ENCODE measurements around the gene GDF10. TPM values are rescaled to one million over a fixed set of nuclear protein-coding genes. Genes with fewer than 3 reads are reported as not detected.

GDF10 gene
- total and polyA plus RNA-seq, 9 of the 15 experiments (the other 6 are each of a cell fraction or from before 2014, with no cell fraction given): 0.03 to 0.20 (median 0.11) TPM; not detected in 6

GRCh38 chr10:47362199-47362598 is 62.2 kb downstream of the GDF10 start (continued):
- TF ChIP-seq, protein P1, sequence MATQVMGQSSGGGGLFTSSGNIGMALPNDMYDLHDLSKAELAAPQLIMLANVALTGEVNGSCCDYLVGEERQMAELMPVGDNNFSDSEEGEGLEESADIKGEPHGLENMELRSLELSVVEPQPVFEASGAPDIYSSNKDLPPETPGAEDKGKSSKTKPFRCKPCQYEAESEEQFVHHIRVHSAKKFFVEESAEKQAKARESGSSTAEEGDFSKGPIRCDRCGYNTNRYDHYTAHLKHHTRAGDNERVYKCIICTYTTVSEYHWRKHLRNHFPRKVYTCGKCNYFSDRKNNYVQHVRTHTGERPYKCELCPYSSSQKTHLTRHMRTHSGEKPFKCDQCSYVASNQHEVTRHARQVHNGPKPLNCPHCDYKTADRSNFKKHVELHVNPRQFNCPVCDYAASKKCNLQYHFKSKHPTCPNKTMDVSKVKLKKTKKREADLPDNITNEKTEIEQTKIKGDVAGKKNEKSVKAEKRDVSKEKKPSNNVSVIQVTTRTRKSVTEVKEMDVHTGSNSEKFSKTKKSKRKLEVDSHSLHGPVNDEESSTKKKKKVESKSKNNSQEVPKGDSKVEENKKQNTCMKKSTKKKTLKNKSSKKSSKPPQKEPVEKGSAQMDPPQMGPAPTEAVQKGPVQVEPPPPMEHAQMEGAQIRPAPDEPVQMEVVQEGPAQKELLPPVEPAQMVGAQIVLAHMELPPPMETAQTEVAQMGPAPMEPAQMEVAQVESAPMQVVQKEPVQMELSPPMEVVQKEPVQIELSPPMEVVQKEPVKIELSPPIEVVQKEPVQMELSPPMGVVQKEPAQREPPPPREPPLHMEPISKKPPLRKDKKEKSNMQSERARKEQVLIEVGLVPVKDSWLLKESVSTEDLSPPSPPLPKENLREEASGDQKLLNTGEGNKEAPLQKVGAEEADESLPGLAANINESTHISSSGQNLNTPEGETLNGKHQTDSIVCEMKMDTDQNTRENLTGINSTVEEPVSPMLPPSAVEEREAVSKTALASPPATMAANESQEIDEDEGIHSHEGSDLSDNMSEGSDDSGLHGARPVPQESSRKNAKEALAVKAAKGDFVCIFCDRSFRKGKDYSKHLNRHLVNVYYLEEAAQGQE (IDR thresholded peaks at IDR 0.05; ENCODE audit: borderline replicate concordance): no peak
- TF ChIP-seq, protein P1 (CRISPR knock-in tag; IDR thresholded peaks at IDR 0.05; ENCODE audit: low read depth): no peak
- no peak for TF ChIP-seq WHSC1 (IDR thresholded peaks at IDR 0.05; ENCODE audit: low read length)
- no peak for TF ChIP-seq ETV1 (tag; conservative IDR thresholded peaks at IDR 0.05; ENCODE audit: low read depth)
- no peak for TF ChIP-seq NONO (IDR thresholded peaks at IDR 0.05; ENCODE audit: low read depth in 2 of 2, low read length in 1 of 2)
- TF ChIP-seq ZNF217 (CRISPR knock-in tag; IDR thresholded peaks at IDR 0.05): no peak
- TF ChIP-seq RBM34 (IDR thresholded peaks at IDR 0.05; ENCODE audit: borderline replicate concordance, insufficient read depth, low read length): no peak
- no peak for TF ChIP-seq CREB5 (CRISPR knock-in tag; IDR thresholded peaks at IDR 0.05)

Other genes starting within 250 kb of the GDF10 start
- 0.54 and 0.69 TPM in 2 replicates for gene GDF2, start 22.3 kb downstream of the GDF10 start, total RNA-seq (2014; rRNA removed)
- gene GDF2, start 22.3 kb downstream of the GDF10 start, total RNA-seq (2014; rRNA removed; fragmentation: Illumina TruSeq; extraction: Trizol): 0.18 and 0.22 TPM in 2 replicates
- gene GDF2, start 22.3 kb downstream of the GDF10 start, total RNA-seq (2015; rRNA removed; fragmentation: Illumina TruSeq; extraction: Trizol): 0.57 and 0.58 TPM in 2 replicates
- gene GDF2, start 22.3 kb downstream of the GDF10 start, total RNA-seq (2021): 0.11 and 0.27 TPM in 2 replicates
- 0.08 TPM in 1 of 2 replicates, not detected in the other for gene GDF2, start 22.3 kb downstream of the GDF10 start, polyA plus RNA-seq (2011; rRNA removed)
- gene GDF2, start 22.3 kb downstream of the GDF10 start, polyA plus RNA-seq (2014; fragmentation: Illumina TruSeq; extraction: Trizol): 0.48 TPM in 2 replicates
- gene GDF2, start 22.3 kb downstream of the GDF10 start, polyA plus RNA-seq (2014; fragmentation: Nextera tagmentation; extraction: Ambion mirVana): not detected
- gene GDF2, start 22.3 kb downstream of the GDF10 start, polyA plus RNA-seq (2014; rRNA removed): 0.27 and 0.54 TPM in 2 replicates
- gene RBP3, start 48.2 kb downstream of the GDF10 start, total RNA-seq (2014; rRNA removed): not detected in 2 replicates
- not detected in 2 replicates for gene RBP3, start 48.2 kb downstream of the GDF10 start, total RNA-seq (2014; rRNA removed; fragmentation: Illumina TruSeq; extraction: Trizol)
- gene RBP3, start 48.2 kb downstream of the GDF10 start, total RNA-seq (2015; rRNA removed; fragmentation: Illumina TruSeq; extraction: Trizol): not detected in 2 replicates
- not detected in 2 replicates for gene RBP3, start 48.2 kb downstream of the GDF10 start, total RNA-seq (2021)
- gene RBP3, start 48.2 kb downstream of the GDF10 start, polyA plus RNA-seq (2011; rRNA removed): not detected in 2 replicates
- gene RBP3, start 48.2 kb downstream of the GDF10 start, polyA plus RNA-seq (2014; fragmentation: Illumina TruSeq; extraction: Trizol): not detected in 2 replicates
- not detected for gene RBP3, start 48.2 kb downstream of the GDF10 start, polyA plus RNA-seq (2014; fragmentation: Nextera tagmentation; extraction: Ambion mirVana)
- gene RBP3, start 48.2 kb downstream of the GDF10 start, polyA plus RNA-seq (2014; rRNA removed): not detected in 2 replicates
- not detected in 2 replicates for gene ZNF488, start 84.1 kb downstream of the GDF10 start, total RNA-seq (2014; rRNA removed)
- gene ZNF488, start 84.1 kb downstream of the GDF10 start, total RNA-seq (2014; rRNA removed; fragmentation: Illumina TruSeq; extraction: Trizol): not detected in 2 replicates
- 0.04 TPM in 1 of 2 replicates, not detected in the other for gene ZNF488, start 84.1 kb downstream of the GDF10 start, total RNA-seq (2015; rRNA removed; fragmentation: Illumina TruSeq; extraction: Trizol)
- 0.07 and 0.11 TPM in 2 replicates for gene ZNF488, start 84.1 kb downstream of the GDF10 start, total RNA-seq (2021)
- 0.04 and 0.08 TPM in 2 replicates for gene ZNF488, start 84.1 kb downstream of the GDF10 start, polyA plus RNA-seq (2011; rRNA removed)
- gene ZNF488, start 84.1 kb downstream of the GDF10 start, polyA plus RNA-seq (2014; fragmentation: Illumina TruSeq; extraction: Trizol): 0.09 TPM in 1 of 2 replicates, not detected in the other
- gene ZNF488, start 84.1 kb downstream of the GDF10 start, polyA plus RNA-seq (2014; fragmentation: Nextera tagmentation; extraction: Ambion mirVana): under 1 TPM in 1 of 2 experiments, not detected in 1; 0.03 TPM
- gene ZNF488, start 84.1 kb downstream of the GDF10 start, polyA plus RNA-seq (2014; rRNA removed): 0.04 TPM in 1 of 2 replicates, not detected in the other
- not detected in 2 replicates for gene ANXA8, start 183.9 kb downstream of the GDF10 start, total RNA-seq (2014; rRNA removed)
- gene ANXA8, start 183.9 kb downstream of the GDF10 start, total RNA-seq (2014; rRNA removed; fragmentation: Illumina TruSeq; extraction: Trizol): not detected in 2 replicates
- gene ANXA8, start 183.9 kb downstream of the GDF10 start, total RNA-seq (2015; rRNA removed; fragmentation: Illumina TruSeq; extraction: Trizol): not detected in 2 replicates
- not detected in 2 replicates for gene ANXA8, start 183.9 kb downstream of the GDF10 start, total RNA-seq (2021)
- not detected in 2 replicates for gene ANXA8, start 183.9 kb downstream of the GDF10 start, polyA plus RNA-seq (2011; rRNA removed)
- gene ANXA8, start 183.9 kb downstream of the GDF10 start, polyA plus RNA-seq (2014; fragmentation: Illumina TruSeq; extraction: Trizol): not detected in 2 replicates
- not detected for gene ANXA8, start 183.9 kb downstream of the GDF10 start, polyA plus RNA-seq (2014; fragmentation: Nextera tagmentation; extraction: Ambion mirVana)
- gene ANXA8, start 183.9 kb downstream of the GDF10 start, polyA plus RNA-seq (2014; rRNA removed): not detected in 2 replicates
- not detected in 2 replicates for gene FAM25G, start 191.5 kb downstream of the GDF10 start, total RNA-seq (2014; rRNA removed)
- not detected in 2 replicates for gene FAM25G, start 191.5 kb downstream of the GDF10 start, total RNA-seq (2014; rRNA removed; fragmentation: Illumina TruSeq; extraction: Trizol)
- not detected in 2 replicates for gene FAM25G, start 191.5 kb downstream of the GDF10 start, total RNA-seq (2015; rRNA removed; fragmentation: Illumina TruSeq; extraction: Trizol)
- gene FAM25G, start 191.5 kb downstream of the GDF10 start, total RNA-seq (2021): not detected in 2 replicates
- not detected in 2 replicates for gene FAM25G, start 191.5 kb downstream of the GDF10 start, polyA plus RNA-seq (2011; rRNA removed)
- not detected in 2 replicates for gene FAM25G, start 191.5 kb downstream of the GDF10 start, polyA plus RNA-seq (2014; fragmentation: Illumina TruSeq; extraction: Trizol)
- not detected for gene FAM25G, start 191.5 kb downstream of the GDF10 start, polyA plus RNA-seq (2014; fragmentation: Nextera tagmentation; extraction: Ambion mirVana)
- gene FAM25G, start 191.5 kb downstream of the GDF10 start, polyA plus RNA-seq (2014; rRNA removed): not detected in 2 replicates
- gene AGAP9, start 223.4 kb downstream of the GDF10 start, total RNA-seq (2014; rRNA removed): 4.9 and 5.4 TPM in 2 replicates
- 4.5 and 4.8 TPM in 2 replicates for gene AGAP9, start 223.4 kb downstream of the GDF10 start, total RNA-seq (2014; rRNA removed; fragmentation: Illumina TruSeq; extraction: Trizol)
- 5.1 and 5.8 TPM in 2 replicates for gene AGAP9, start 223.4 kb downstream of the GDF10 start, total RNA-seq (2015; rRNA removed; fragmentation: Illumina TruSeq; extraction: Trizol)
- gene AGAP9, start 223.4 kb downstream of the GDF10 start, total RNA-seq (2021): 5.6 and 6.2 TPM in 2 replicates
- 10.7 and 14.8 TPM in 2 replicates for gene AGAP9, start 223.4 kb downstream of the GDF10 start, polyA plus RNA-seq (2011; rRNA removed)
- 8.0 and 8.3 TPM in 2 replicates for gene AGAP9, start 223.4 kb downstream of the GDF10 start, polyA plus RNA-seq (2014; fragmentation: Illumina TruSeq; extraction: Trizol)
- 1 to 10 TPM in 1 of 2 experiments, under 1 TPM in 1; 0.37 to 1.3 TPM for gene AGAP9, start 223.4 kb downstream of the GDF10 start, polyA plus RNA-seq (2014; fragmentation: Nextera tagmentation; extraction: Ambion mirVana)
- 11.2 and 11.7 TPM in 2 replicates for gene AGAP9, start 223.4 kb downstream of the GDF10 start, polyA plus RNA-seq (2014; rRNA removed)

Data from K562 (cell line).